ENCODE measurements around the gene CNKSR3.

CNKSR3 gene

GRCh38 chr6:154430481-154430919, 80.0 kb downstream of the CNKSR3 start:
- Histone ChIP-seq H3K4me1 (ENCODE audit: insufficient read depth, low read length) (no peaks in the 10 kb centered on the region), H3K4me2 (ENCODE audit: insufficient read depth, low read length) (no peak overlapping the region), H4K20me1 (ENCODE audit: insufficient read depth, low read length) (no peaks in the 10 kb centered on the region), H3K4me3 (ENCODE audit: low read depth in 1 of 2, low read length in 2 of 2) (no peak overlapping the region), H3K9me3 (ENCODE audit: insufficient read depth, low read length, severe bottlenecking) (no peaks in the 10 kb centered on the region), H3K36me3 (ENCODE audit: insufficient read depth, low read length) (no peaks in the 10 kb centered on the region), H3K27me3 (ENCODE audit: insufficient read depth, low read length, poor library complexity) (no peaks in the 10 kb centered on the region), H3K27ac (ENCODE audit: low read length) (no peak overlapping the region), H3K79me2 (ENCODE audit: insufficient read depth, low read length) (no peaks in the 10 kb centered on the region), H3K9ac (ENCODE audit: low read depth, low read length) (no peak overlapping the region), H2AFZ (ENCODE audit: low read depth, low read length) (no peak overlapping the region)
- ATAC-seq (ENCODE audit: insufficient read depth, low read depth) (no peak), DNase-seq (no peak)
- TF ChIP-seq EZH2 (IDR thresholded peaks at IDR 0.05; ENCODE audit: borderline replicate concordance, low read depth, low read length, severe bottlenecking) (no peak), CTCF (IDR thresholded peaks at IDR 0.05; ENCODE audit: borderline replicate concordance, extremely low read depth, low read length, poor library complexity, severe bottlenecking) (no peak)

GRCh38 chr6:154429711-154430110, 80.8 kb downstream of the CNKSR3 start:
- no peaks in the 10 kb centered on the region for H3K9me3 ChIP-seq (ENCODE audit: insufficient read depth, low read length, severe bottlenecking)
- H3K4me1 ChIP-seq (ENCODE audit: insufficient read depth, low read length), result no peaks in the 10 kb centered on the region
- H4K20me1 ChIP-seq (ENCODE audit: insufficient read depth, low read length), result no peaks in the 10 kb centered on the region
- no peak overlapping the region for H3K4me2 ChIP-seq (ENCODE audit: insufficient read depth, low read length)
- H3K27ac ChIP-seq (ENCODE audit: low read length), result no peak overlapping the region
- no peak overlapping the region for H3K9ac ChIP-seq (ENCODE audit: low read depth, low read length)
- H2AFZ ChIP-seq (ENCODE audit: low read depth, low read length), result no peak overlapping the region
- ATAC-seq (ENCODE audit: insufficient read depth, low read depth) (no peak), DNase-seq (no peak)
- no peaks in the 10 kb centered on the region for H3K27me3 ChIP-seq (ENCODE audit: insufficient read depth, low read length, poor library complexity)
- no peak for TF ChIP-seq EZH2 (IDR thresholded peaks at IDR 0.05; ENCODE audit: borderline replicate concordance, low read depth, low read length, severe bottlenecking)
- TF ChIP-seq CTCF (IDR thresholded peaks at IDR 0.05; ENCODE audit: borderline replicate concordance, extremely low read depth, low read length, poor library complexity, severe bottlenecking), result no peak
- no peak overlapping the region for H3K4me3 ChIP-seq (ENCODE audit: low read depth in 1 of 2, low read length in 2 of 2)
- no peaks in the 10 kb centered on the region for H3K79me2 ChIP-seq (ENCODE audit: insufficient read depth, low read length)
- no peaks in the 10 kb centered on the region for H3K36me3 ChIP-seq (ENCODE audit: insufficient read depth, low read length)

GRCh38 chr6:154428897-154429296, 81.6 kb downstream of the CNKSR3 start:
- Histone ChIP-seq H4K20me1 (ENCODE audit: insufficient read depth, low read length) (no peaks in the 10 kb centered on the region), H3K4me2 (ENCODE audit: insufficient read depth, low read length) (no peak overlapping the region), H3K4me1 (ENCODE audit: insufficient read depth, low read length) (no peaks in the 10 kb centered on the region), H3K27ac (ENCODE audit: low read length) (no peak overlapping the region), H3K4me3 (ENCODE audit: low read depth in 1 of 2, low read length in 2 of 2) (no peak overlapping the region), H3K9ac (ENCODE audit: low read depth, low read length) (no peak overlapping the region), H3K79me2 (ENCODE audit: insufficient read depth, low read length) (no peaks in the 10 kb centered on the region), H3K36me3 (ENCODE audit: insufficient read depth, low read length) (no peaks in the 10 kb centered on the region), H3K9me3 (ENCODE audit: insufficient read depth, low read length, severe bottlenecking) (no peaks in the 10 kb centered on the region), H3K27me3 (ENCODE audit: insufficient read depth, low read length, poor library complexity) (no peaks in the 10 kb centered on the region), H2AFZ (ENCODE audit: low read depth, low read length) (no peak overlapping the region)
- TF ChIP-seq CTCF (IDR thresholded peaks at IDR 0.05; ENCODE audit: borderline replicate concordance, extremely low read depth, low read length, poor library complexity, severe bottlenecking) (no peak), EZH2 (IDR thresholded peaks at IDR 0.05; ENCODE audit: borderline replicate concordance, low read depth, low read length, severe bottlenecking) (no peak)
- ATAC-seq (ENCODE audit: insufficient read depth, low read depth), result no peak
- no peak for DNase-seq

- H3K4me2 ChIP-seq (ENCODE audit: insufficient read depth, low read length), result no peak overlapping the region
- DNase-seq (no peak), ATAC-seq (ENCODE audit: insufficient read depth, low read depth) (no peak)
- no peaks in the 10 kb centered on the region for H3K9me3 ChIP-seq (ENCODE audit: insufficient read depth, low read length, severe bottlenecking)
- no peaks in the 10 kb centered on the region for H3K79me2 ChIP-seq (ENCODE audit: insufficient read depth, low read length)
- no peak overlapping the region for H3K27ac ChIP-seq (ENCODE audit: low read length)
- H3K36me3 ChIP-seq (ENCODE audit: insufficient read depth, low read length), result no peaks in the 10 kb centered on the region
- H2AFZ ChIP-seq (ENCODE audit: low read depth, low read length), result no peak overlapping the region
- TF ChIP-seq EZH2 (IDR thresholded peaks at IDR 0.05; ENCODE audit: borderline replicate concordance, low read depth, low read length, severe bottlenecking) (no peak), CTCF (IDR thresholded peaks at IDR 0.05; ENCODE audit: borderline replicate concordance, extremely low read depth, low read length, poor library complexity, severe bottlenecking) (no peak)
- H4K20me1 ChIP-seq (ENCODE audit: insufficient read depth, low read length), result no peaks in the 10 kb centered on the region
- no peak overlapping the region for H3K4me3 ChIP-seq (ENCODE audit: low read depth in 1 of 2, low read length in 2 of 2)
- no peaks in the 10 kb centered on the region for H3K4me1 ChIP-seq (ENCODE audit: insufficient read depth, low read length)
- no peaks in the 10 kb centered on the region for H3K27me3 ChIP-seq (ENCODE audit: insufficient read depth, low read length, poor library complexity)
- no peak overlapping the region for H3K9ac ChIP-seq (ENCODE audit: low read depth, low read length)
Observed at GRCh38 chr6:154427446-154427845, 83.0 kb downstream of the CNKSR3 start.

Data from DND-41 (cell line).